ENCODE results near the gene HSPA12B.

DNA sequence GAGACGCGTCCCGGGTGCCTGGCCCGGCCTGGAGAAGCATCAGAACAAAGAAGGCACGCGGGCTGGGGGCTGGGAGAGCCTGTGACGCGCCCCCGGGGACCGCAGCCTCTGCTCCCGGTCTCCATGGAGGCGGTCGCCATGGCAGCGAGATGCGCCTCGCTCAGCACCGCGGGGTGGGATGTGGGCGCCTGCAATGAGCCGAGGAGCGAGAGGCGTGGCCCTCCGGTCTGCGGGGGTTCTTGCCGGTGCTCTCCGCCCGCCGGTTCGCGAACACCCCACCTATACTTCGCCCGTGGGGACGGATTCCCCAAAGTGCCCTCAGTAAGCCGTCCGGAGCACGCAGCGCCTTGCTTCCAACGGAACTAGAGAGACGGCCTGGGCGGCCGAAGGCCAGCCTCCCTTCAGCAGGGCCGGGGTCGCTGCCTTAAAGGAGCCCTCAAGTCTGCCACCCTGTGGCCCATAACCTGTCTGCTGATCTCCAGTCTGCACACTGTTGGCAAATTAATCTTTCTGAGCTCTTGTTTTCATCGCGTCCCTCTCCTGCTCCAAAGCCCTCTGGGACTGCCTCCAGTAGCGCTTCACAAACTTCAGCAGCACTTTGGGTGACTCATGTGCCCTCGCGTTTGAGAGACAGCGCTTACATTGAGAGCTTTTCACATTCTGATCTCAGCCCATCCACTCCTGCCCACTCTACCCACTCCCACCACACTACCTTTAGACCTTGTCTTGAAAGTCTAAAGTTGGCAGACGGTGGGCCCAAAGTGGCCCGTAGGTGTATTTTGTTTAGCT is 36.1 kb downstream of the HSPA12B start:
- no peak for TF ChIP-seq POLR2A (IDR thresholded peaks at IDR 0.05; ENCODE audit: extremely low read depth, insufficient read length)
- TF ChIP-seq CTCF (IDR thresholded peaks at IDR 0.05; ENCODE audit: low read depth, low read length), result peak; percentile 61
- TF ChIP-seq MAX (IDR thresholded peaks at IDR 0.05; ENCODE audit: low read depth, low read length), result peak; percentile 29; the same call in 1 of the 2 replicates

Measured in NB4 (cell line).